Neural progenitor cell (in vitro differentiated cells): ENCODE results near the gene ZC3H12C. TPM values are rescaled to one million over a fixed set of nuclear protein-coding genes. Genes with fewer than 3 reads are reported as not detected.

Experiments
- DNase-seq: peaks from one replicate; pipeline ENCODE4 v3.0.0-alpha.2; 2016; ENCODE audit warnings: low spot score
- H2AFZ ChIP-seq: fragments of 200-600 bp; sonication (generic); replicated peaks from 2 replicates; pipeline ENCODE4 v1.6.1; 2016; ENCODE audit warnings: antibody characterized with exemption
- H3F3A ChIP-seq: fragments of 200-600 bp; sonication (generic); 2 replicates; pipeline ENCODE4 v1.6.1; 2016; ENCODE audit warnings: antibody characterized with exemption, low read depth
- H3K27ac ChIP-seq: fragments of 200-600 bp; sonication (generic); 2 replicates; pipeline ENCODE4 v1.5.1; 2016; ENCODE audit warnings: mild to moderate bottlenecking
- H3K27me3 ChIP-seq: fragments of 200-600 bp; sonication (generic); 2 replicates; pipeline ENCODE4 v1.6.1; 2016; ENCODE audit warnings: mild to moderate bottlenecking, moderate library complexity
- H3K36me3 ChIP-seq: fragments of 200-600 bp; sonication (generic); 2 replicates; pipeline ENCODE4 v1.5.1; 2016
- H3K4me1 ChIP-seq: fragments of 200-600 bp; sonication (generic); 2 replicates; pipeline ENCODE4 v1.6.1; 2016; ENCODE audit warnings: mixed run types
- H3K4me2 ChIP-seq: fragments of 200-600 bp; sonication (generic); 2 replicates; pipeline ENCODE4 v1.6.1; 2016
- H3K4me3 ChIP-seq: fragments of 200-600 bp; sonication (generic); 2 replicates; pipeline ENCODE4 v1.5.1; 2016
- H3K79me2 ChIP-seq: fragments of 200-600 bp; sonication (generic); 2 replicates; pipeline ENCODE4 v1.6.1; 2016; ENCODE audit warnings: low read depth
- H3K9ac ChIP-seq: fragments of 200-600 bp; sonication (generic); 2 replicates; pipeline ENCODE4 v1.6.1; 2016
- H3K9me3 ChIP-seq: fragments of 200-600 bp; sonication (generic); 2 replicates; pipeline ENCODE4 v1.5.1; 2016; ENCODE audit warnings: low read depth
- H4K20me1 ChIP-seq: fragments of 200-600 bp; sonication (generic); 2 replicates; pipeline ENCODE4 v1.6.1; 2016; ENCODE audit warnings: low read depth
- H3K27ac Mint-ChIP-seq: 3 replicates; pipeline ENCODE4 v1.8.0; 2021; ENCODE audit warnings: mixed read lengths
- H3K27me3 Mint-ChIP-seq: 2 replicates; pipeline ENCODE4 v1.8.0; 2022; ENCODE audit warnings: low read depth, mild to moderate bottlenecking, inconsistent platforms, moderate library complexity, mixed read lengths; ENCODE audit not compliant: insufficient read depth
- H3K36me3 Mint-ChIP-seq: 3 replicates; pipeline ENCODE4 v1.8.0; 2021; ENCODE audit warnings: mixed read lengths
- H3K4me1 Mint-ChIP-seq: 3 replicates; pipeline ENCODE4 v1.8.0; 2021; ENCODE audit warnings: mixed read lengths
- H3K4me3 Mint-ChIP-seq: 3 replicates; pipeline ENCODE4 v1.8.0; 2021; ENCODE audit warnings: mild to moderate bottlenecking, moderate library complexity, mixed read lengths
- H3K9me3 Mint-ChIP-seq: 3 replicates; pipeline ENCODE4 v1.8.0; 2020; ENCODE audit warnings: mixed read lengths
- EZH2 ChIP-seq: fragments of 200-600 bp; sonication (generic); IDR thresholded peaks from 2 replicates; pipeline ENCODE4 v1.6.1; 2017; ENCODE audit warnings: antibody characterized with exemption, mild to moderate bottlenecking, moderate library complexity
- EZH2phosphoT487 ChIP-seq: fragments of 200-600 bp; sonication (generic); IDR thresholded peaks from 2 replicates; pipeline ENCODE4 v1.6.1; 2017; ENCODE audit warnings: antibody characterized with exemption
- total RNA-seq: library from RNA; depleted of rRNA; stranded (reverse); fragments of >200 nt; gene quantifications from 2 replicates; pipeline ENCODE4 v1.2.3, GENCODE V29; 2015; ENCODE audit warnings: low replicate concordance
- TF ChIP-seq, protein P1 (sequence below): fragments of 200-600 bp; sonication (generic); IDR thresholded peaks from 2 replicates; pipeline ENCODE4 v1.5.1; 2017; ENCODE audit warnings: antibody characterized with exemption, mild to moderate bottlenecking

ZC3H12C gene
- total RNA-seq, 1 donor from 2014 or later: 31.8 TPM

DNA sequence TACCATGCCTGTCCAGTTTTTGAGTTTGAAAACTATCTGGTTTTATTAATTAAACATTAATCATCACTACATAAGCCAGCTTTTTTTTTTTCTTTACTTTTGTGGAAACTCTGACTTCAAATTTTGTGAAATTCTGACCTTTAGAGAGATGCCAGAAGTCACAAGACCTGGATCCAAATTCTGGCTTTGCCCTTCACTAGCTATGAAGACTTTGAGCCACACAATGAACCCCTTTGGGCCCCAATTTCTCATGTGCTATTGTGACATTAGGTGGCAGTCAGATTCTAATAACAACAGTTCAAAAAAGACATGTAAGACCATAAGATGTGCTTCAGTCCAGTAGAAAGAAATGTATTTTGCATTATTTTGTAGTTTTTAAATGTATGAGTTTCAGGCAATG, 60.3 kb downstream of the ZC3H12C start:
- H3K36me3 Mint-ChIP-seq: peaks cover 34% of the 10 kb centered on the region
- no peak overlapping the region for H3K4me3 Mint-ChIP-seq
- no peak for DNase-seq
- TF ChIP-seq EZH2phosphoT487 (no peak), EZH2 (no peak)
- TF ChIP-seq, protein P1, sequence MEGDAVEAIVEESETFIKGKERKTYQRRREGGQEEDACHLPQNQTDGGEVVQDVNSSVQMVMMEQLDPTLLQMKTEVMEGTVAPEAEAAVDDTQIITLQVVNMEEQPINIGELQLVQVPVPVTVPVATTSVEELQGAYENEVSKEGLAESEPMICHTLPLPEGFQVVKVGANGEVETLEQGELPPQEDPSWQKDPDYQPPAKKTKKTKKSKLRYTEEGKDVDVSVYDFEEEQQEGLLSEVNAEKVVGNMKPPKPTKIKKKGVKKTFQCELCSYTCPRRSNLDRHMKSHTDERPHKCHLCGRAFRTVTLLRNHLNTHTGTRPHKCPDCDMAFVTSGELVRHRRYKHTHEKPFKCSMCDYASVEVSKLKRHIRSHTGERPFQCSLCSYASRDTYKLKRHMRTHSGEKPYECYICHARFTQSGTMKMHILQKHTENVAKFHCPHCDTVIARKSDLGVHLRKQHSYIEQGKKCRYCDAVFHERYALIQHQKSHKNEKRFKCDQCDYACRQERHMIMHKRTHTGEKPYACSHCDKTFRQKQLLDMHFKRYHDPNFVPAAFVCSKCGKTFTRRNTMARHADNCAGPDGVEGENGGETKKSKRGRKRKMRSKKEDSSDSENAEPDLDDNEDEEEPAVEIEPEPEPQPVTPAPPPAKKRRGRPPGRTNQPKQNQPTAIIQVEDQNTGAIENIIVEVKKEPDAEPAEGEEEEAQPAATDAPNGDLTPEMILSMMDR: no peak
- peaks cover 10% of the 10 kb centered on the region for H3K4me1 ChIP-seq
- H3K27ac Mint-ChIP-seq: no peak overlapping the region
- H3K9me3 ChIP-seq: no peaks in the 10 kb centered on the region
- H3K4me3 ChIP-seq: no peak overlapping the region
- H3F3A ChIP-seq: no peaks in the 10 kb centered on the region
- H3K4me2 ChIP-seq: no peak overlapping the region
- no peak overlapping the region for H3K27ac ChIP-seq
- no peaks in the 10 kb centered on the region for H3K27me3 ChIP-seq
- peaks cover 69% of the 10 kb centered on the region for H4K20me1 ChIP-seq
- no peaks in the 10 kb centered on the region for H3K27me3 Mint-ChIP-seq
- H2AFZ ChIP-seq: no peak overlapping the region
- peaks cover 3% of the 10 kb centered on the region for H3K36me3 ChIP-seq
- H3K9ac ChIP-seq: no peak overlapping the region
- peaks cover 28% of the 10 kb centered on the region for H3K79me2 ChIP-seq
- no peaks in the 10 kb centered on the region for H3K9me3 Mint-ChIP-seq
- peaks cover 16% of the 10 kb centered on the region for H3K4me1 Mint-ChIP-seq

DNA sequence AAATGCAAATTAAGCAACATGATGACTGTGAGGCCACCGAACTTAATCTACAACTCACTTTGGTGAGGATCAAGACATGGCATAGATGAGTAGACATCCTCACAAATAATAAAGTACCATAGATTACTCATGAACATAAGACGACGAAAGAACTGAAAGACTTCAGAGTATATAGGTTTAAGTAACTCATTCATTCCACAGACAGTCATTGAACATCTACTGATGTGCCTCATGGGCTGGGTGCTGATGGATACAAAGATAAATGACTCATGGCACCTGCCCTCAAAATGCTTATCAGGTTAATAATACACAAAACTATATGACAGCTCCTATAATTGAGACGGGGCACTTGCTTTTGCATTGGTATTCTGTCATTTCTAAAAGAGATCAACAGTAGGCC, 63.3 kb downstream of the ZC3H12C start:
- Histone ChIP-seq H3K9me3 (no peaks in the 10 kb centered on the region), H3K36me3 (peaks cover 3% of the 10 kb centered on the region), H3K4me3 (no peak overlapping the region), H3K4me2 (no peak overlapping the region), H2AFZ (no peak overlapping the region), H3K4me1 (peaks cover 7% of the 10 kb centered on the region), H3K79me2 (peaks cover 6% of the 10 kb centered on the region), H3K27ac (no peak overlapping the region), H3K9ac (no peak overlapping the region), H4K20me1 (peaks cover 55% of the 10 kb centered on the region), H3F3A (no peaks in the 10 kb centered on the region), H3K27me3 (no peaks in the 10 kb centered on the region)
- Mint-ChIP-seq H3K27me3 (no peaks in the 10 kb centered on the region), H3K36me3 (peaks cover 36% of the 10 kb centered on the region), H3K4me3 (no peak overlapping the region), H3K27ac (no peak overlapping the region), H3K9me3 (no peaks in the 10 kb centered on the region), H3K4me1 (peaks cover 14% of the 10 kb centered on the region)
- TF ChIP-seq, protein P1: no peak
- no peak for TF ChIP-seq EZH2
- TF ChIP-seq EZH2phosphoT487: no peak
- DNase-seq: no peak

DNA sequence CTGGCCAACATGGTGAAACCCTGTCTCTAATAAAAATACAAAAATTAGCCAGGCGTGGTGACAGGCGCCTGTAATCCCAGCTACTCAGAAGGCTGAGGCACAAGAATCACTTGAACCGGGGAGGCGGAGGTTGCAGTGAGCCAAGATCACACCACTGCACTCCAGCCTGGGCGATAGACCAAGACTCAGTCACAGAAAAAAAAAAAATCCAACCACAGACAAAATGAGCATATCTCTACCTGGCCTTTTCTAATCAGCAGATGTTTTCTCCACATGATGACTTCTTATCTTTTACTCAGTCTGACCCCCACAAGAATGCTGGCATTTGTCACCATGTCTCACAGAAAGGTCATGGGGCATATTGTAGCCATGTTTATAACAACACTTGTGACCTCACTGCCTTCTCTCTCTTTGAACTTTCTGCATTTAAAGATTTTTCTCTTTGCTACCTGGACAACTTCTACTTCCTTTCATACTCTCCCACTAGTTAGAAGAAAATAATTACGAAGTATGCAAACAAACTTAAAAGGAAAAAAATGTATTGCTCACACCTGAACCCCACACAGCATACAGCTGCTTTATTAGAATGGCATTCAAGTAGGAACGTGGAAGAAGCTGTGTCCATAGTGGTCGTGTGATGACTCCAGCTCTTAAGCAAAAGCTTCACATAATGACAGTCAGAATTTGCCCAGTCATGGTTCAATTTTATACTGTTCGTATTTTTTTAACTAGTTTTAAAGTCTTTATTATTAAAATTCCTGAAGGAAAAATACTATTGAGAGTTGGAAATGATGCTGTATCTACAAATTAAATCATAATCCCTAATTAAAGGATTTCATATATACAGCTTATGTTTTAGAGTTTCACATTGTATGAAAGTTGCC, 65.4 kb downstream of the ZC3H12C start:
- Histone ChIP-seq H3K27me3 (no peaks in the 10 kb centered on the region), H3K79me2 (no peaks in the 10 kb centered on the region), H2AFZ (no peak overlapping the region), H4K20me1 (peaks cover 38% of the 10 kb centered on the region), H3K4me2 (no peak overlapping the region), H3K27ac (peak overlapping the region; percentile 24), H3K4me3 (no peak overlapping the region), H3K4me1 (no peaks in the 10 kb centered on the region), H3K36me3 (peaks cover 7% of the 10 kb centered on the region), H3K9me3 (no peaks in the 10 kb centered on the region), H3K9ac (no peak overlapping the region), H3F3A (no peaks in the 10 kb centered on the region)
- no peak overlapping the region for H3K4me3 Mint-ChIP-seq
- H3K9me3 Mint-ChIP-seq: no peaks in the 10 kb centered on the region
- DNase-seq: no peak
- H3K36me3 Mint-ChIP-seq: peaks cover 45% of the 10 kb centered on the region
- no peak overlapping the region for H3K27ac Mint-ChIP-seq
- TF ChIP-seq EZH2phosphoT487 (no peak), EZH2 (no peak)
- TF ChIP-seq, protein P1: no peak
- H3K4me1 Mint-ChIP-seq: peaks cover 3% of the 10 kb centered on the region
- no peaks in the 10 kb centered on the region for H3K27me3 Mint-ChIP-seq
